ENCODE results near the gene SCYL3.

GRCh38 chr1:169892176-169892926 lies 1.3 kb downstream of the SCYL3 start:
- no peak for TF ChIP-seq CTCF (IDR thresholded peaks at IDR 0.05)
- TF ChIP-seq EP300 (IDR thresholded peaks at IDR 0.05), result no peak
- TF ChIP-seq POLR2A (IDR thresholded peaks at IDR 0.05), result no peak
